HCT116 (cell line): Measurements from ENCODE around the gene GALNT17. TPM values are rescaled to one million over a fixed set of nuclear protein-coding genes. Genes with fewer than 3 reads are reported as not detected.

ENCODE experiments used
- ATAC-seq: fragments of 200-7000 bp; cut with Tn5 transposase; 2 replicates; pipeline ENCODE4 v1.9.1; 2020; ENCODE audit warnings: mild to moderate bottlenecking, moderate library complexity
- BruUV-seq: library from RNA; stranded (reverse); fragments of 400-500 nt; replicated peaks from 2 replicates; lab custom pipeline; 2021; lab: Mats Ljungman, UMichigan
- CTCF ChIA-PET: fragments of 300-600 bp; sonication (Branson Sonifier 250); formaldehyde crosslinking; loops from one replicate; lab custom pipeline; 2021; ENCODE audit warnings: antibody characterized with exemption; lab: Charles Lee
- POLR2A ChIA-PET: fragments of 300-600, 350-600 bp; sonication (Branson Sonifier 250); formaldehyde crosslinking; loops from one replicate; lab custom pipeline; 2021; ENCODE audit warnings: antibody characterized with exemption; lab: Charles Lee
- RAD21 ChIA-PET, 2 experiments: fragments of 300-600 bp; sonication (Branson Sonifier 250); formaldehyde crosslinking; loops; one replicate each; lab custom pipeline; 2023; ENCODE audit warnings: low total read pairs in 2 of 2; ENCODE audit not compliant: uncharacterized antibody in 2 of 2, unreplicated experiment in 2 of 2, low non-redundant PET in 1 of 2; lab: Charles Lee
- DNase-seq: peaks from one replicate; pipeline ENCODE4 v3.0.0-alpha.2; 2010; ENCODE audit warnings: low read depth, low spot score
- H2AFZ ChIP-seq: fragments of 200-600 bp; shearing (Covaris generic), sonication (generic); 2 replicates; pipeline ENCODE4 v1.6.1; 2017; ENCODE audit warnings: low read depth, mixed run types, mixed read lengths, antibody characterized with exemption, low read length; ENCODE audit not compliant: poor library complexity, severe bottlenecking
- H3K27ac ChIP-seq: 2 replicates; pipeline ENCODE4 v1.5.1; 2012; ENCODE audit warnings: low read depth, low read length
- H3K27me3 ChIP-seq: fragments of 200-600 bp; sonication (generic); 2 replicates; pipeline ENCODE4 v1.6.1; 2016; ENCODE audit warnings: mixed run types, low read length, mixed read lengths; ENCODE audit not compliant: insufficient read depth
- H3K36me3 ChIP-seq, 2 experiments: fragments of 200-500 bp in 1 of 2; fragments of 200-600 bp in 1 of 2; sonication (Bioruptor generic) in 1 of 2; sonication (generic) in 1 of 2; 2 replicates each; pipeline versions ENCODE4 v1.5.1 to v1.6.1; 2014 to 2016; ENCODE audit warnings: low read length in 2 of 2, inconsistent platforms in 1 of 2, mixed read lengths in 1 of 2, mixed run types in 1 of 2; ENCODE audit not compliant: insufficient read depth in 2 of 2, control insufficient read depth in 1 of 2
- H3K4me1 ChIP-seq, 2 experiments: fragments of 200-600 bp in 1 of 2; sonication (generic) in 1 of 2; 2 replicates each; pipeline versions ENCODE4 v1.5.1 to v1.6.1; 2012 to 2017; ENCODE audit warnings: low read length in 2 of 2, inconsistent platforms in 1 of 2, mild to moderate bottlenecking in 1 of 2, mixed read lengths in 1 of 2, mixed run types in 1 of 2, moderate library complexity in 1 of 2; ENCODE audit not compliant: insufficient read depth in 2 of 2, control insufficient read depth in 1 of 2
- H3K4me2 ChIP-seq: fragments of 200-600 bp; sonication (generic); 2 replicates; pipeline ENCODE4 v1.6.1; 2017; ENCODE audit warnings: mixed run types, low read length, mixed read lengths
- H3K4me3 ChIP-seq, 2 experiments: fragments of 200-600 bp in 1 of 2; sonication (generic) in 1 of 2; replicated peaks in 1 of 2; 2 replicates each; pipeline ENCODE4 v1.5.1; 2011 to 2016; ENCODE audit warnings: low read length in 2 of 2, control low read depth in 1 of 2, low read depth in 1 of 2, mild to moderate bottlenecking in 1 of 2, mixed read lengths in 1 of 2, mixed run types in 1 of 2
- H3K79me2 ChIP-seq: fragments of 200-600 bp; sonication (generic); 2 replicates; pipeline ENCODE4 v1.6.1; 2017; ENCODE audit warnings: mild to moderate bottlenecking, mixed run types, low read length, moderate library complexity, mixed read lengths; ENCODE audit not compliant: insufficient read depth
- H3K9ac ChIP-seq: fragments of 200-600 bp; sonication (generic); 2 replicates; pipeline ENCODE4 v1.6.1; 2016; ENCODE audit warnings: low read length, mixed read lengths
- H3K9me2 ChIP-seq: fragments of 200-600 bp; sonication (generic), shearing (Covaris generic); 2 replicates; pipeline ENCODE4 v1.6.1; 2017; ENCODE audit warnings: mixed run types, mild to moderate bottlenecking, moderate library complexity; ENCODE audit not compliant: insufficient read depth
- H3K9me3 ChIP-seq, 2 experiments: fragments of 200-500 bp in 1 of 2; fragments of 200-600 bp in 1 of 2; sonication (Bioruptor generic) in 1 of 2; sonication (generic) in 1 of 2; 2 replicates each; pipeline ENCODE4 v1.6.1; 2014 to 2017; ENCODE audit warnings: low read length in 2 of 2, mixed read lengths in 2 of 2, inconsistent platforms in 1 of 2, low read depth in 1 of 2, mild to moderate bottlenecking in 1 of 2, mixed run types in 1 of 2, moderate library complexity in 1 of 2; ENCODE audit not compliant: control insufficient read depth in 1 of 2, insufficient read depth in 1 of 2
- H4K20me1 ChIP-seq: fragments of 200-600 bp; sonication (generic), shearing (Covaris generic); 2 replicates; pipeline ENCODE4 v1.6.1; 2017; ENCODE audit warnings: mixed run types, mild to moderate bottlenecking, moderate library complexity; ENCODE audit not compliant: insufficient read depth
- CEBPB ChIP-seq: IDR thresholded peaks from 2 replicates; pipeline ENCODE4 v1.6.1; 2012; ENCODE audit warnings: low read depth
- EGR1 ChIP-seq: IDR thresholded peaks from 2 replicates; pipeline ENCODE4 v1.6.1; 2012; ENCODE audit warnings: low read depth
- ELF1 ChIP-seq: IDR thresholded peaks from 2 replicates; pipeline ENCODE4 v1.6.1; 2012; ENCODE audit warnings: low read depth, borderline replicate concordance
- EZH2 ChIP-seq: fragments of 200-600 bp; sonication (generic); IDR thresholded peaks from 2 replicates; pipeline ENCODE4 v1.6.1; 2017; ENCODE audit warnings: antibody characterized with exemption, mixed run types
- EZH2phosphoT487 ChIP-seq: fragments of 200-600 bp; IDR thresholded peaks from 2 replicates; pipeline ENCODE4 v1.6.1; 2018; ENCODE audit warnings: antibody characterized with exemption, borderline replicate concordance
- POLR2AphosphoS5 ChIP-seq: IDR thresholded peaks from 2 replicates; pipeline ENCODE4 v1.6.1; 2011; ENCODE audit warnings: mild to moderate bottlenecking, low read depth, low read length, moderate library complexity
- REST ChIP-seq: IDR thresholded peaks from 2 replicates; pipeline ENCODE4 v1.6.1; 2012; ENCODE audit warnings: low read depth
- SIN3A ChIP-seq: IDR thresholded peaks from 2 replicates; pipeline ENCODE4 v1.6.1; 2012; ENCODE audit warnings: low read depth
- SP1 ChIP-seq: IDR thresholded peaks from 2 replicates; pipeline ENCODE4 v1.6.1; 2012; ENCODE audit warnings: low read depth
- intact Hi-C: fragments of 100-400 bp; cut with micrococcal nuclease; formaldehyde crosslinking; loops from 2 replicates; pipeline ENCODE4 v1.10.0; 2022
- total RNA-seq: library from RNA; stranded (reverse); gene quantifications from one replicate; pipeline ENCODE4 v1.2.1, GENCODE V29; 2021; ENCODE audit not compliant: unreplicated experiment

GALNT17 gene
- total RNA-seq, 1 experiment from 2014 or later: not detected

- DNase-seq (no peak), ATAC-seq (no peak)
- H4K20me1 ChIP-seq: no peaks in the 10 kb centered on the region
- H3K36me3 ChIP-seq: no peaks in the 10 kb centered on the region
- H3K4me3 ChIP-seq: no peak overlapping the region
- ChIA-PET CTCF (no interaction called here), POLR2A (no interaction called here), RAD21 (no interaction called here)
- no peaks in the 10 kb centered on the region for H3K4me1 ChIP-seq
- no peak overlapping the region for H2AFZ ChIP-seq
- TF ChIP-seq SIN3A (no peak), REST (no peak), SP1 (no peak), EGR1 (no peak), EZH2 (no peak), EZH2phosphoT487 (no peak), POLR2AphosphoS5 (no peak), ELF1 (no peak), CEBPB (no peak)
- no peak overlapping the region for H3K4me2 ChIP-seq
- intact Hi-C loops: no loop called here
- peaks cover 0 to 24% of the 10 kb centered on the region in 2 experiments; a peak in 2 of 4 replicates for H3K9me3 ChIP-seq
- H3K79me2 ChIP-seq: no peaks in the 10 kb centered on the region
- BruUV-seq: no TSS peak
- H3K27me3 ChIP-seq: no peaks in the 10 kb centered on the region
- H3K9me2 ChIP-seq: no peaks in the 10 kb centered on the region
- no peak overlapping the region for H3K27ac ChIP-seq
- no peak overlapping the region for H3K9ac ChIP-seq
These were observed 527.7 kb downstream of the GALNT17 start for GRCh38 chr7:71659622-71660021.
